Hepatocyte (in vitro differentiated cells): Measurements from ENCODE around the gene COL6A3. TPM values are rescaled to one million over a fixed set of nuclear protein-coding genes. Genes with fewer than 3 reads are reported as not detected.

Experiments
- DNase-seq: peaks from one replicate; pipeline ENCODE4 v3.0.0-alpha.2; 2016; ENCODE audit warnings: low spot score
- H2AFZ ChIP-seq: fragments of 200-600 bp; sonication (generic); 2 replicates; pipeline ENCODE4 v1.6.0; 2016; ENCODE audit warnings: antibody characterized with exemption, mild to moderate bottlenecking
- H3K27ac ChIP-seq: fragments of 200-600 bp; sonication (generic); 2 replicates; pipeline ENCODE4 v1.5.1; 2016; ENCODE audit warnings: mild to moderate bottlenecking
- H3K27me3 ChIP-seq: fragments of 200-600 bp; sonication (generic); 2 replicates; pipeline ENCODE4 v1.6.1; 2016
- H3K36me3 ChIP-seq: fragments of 200-600 bp; sonication (generic); replicated peaks from 2 replicates; pipeline ENCODE4 v1.5.1; 2016; ENCODE audit warnings: low read depth; ENCODE audit not compliant: insufficient read depth
- H3K4me1 ChIP-seq: fragments of 200-600 bp; sonication (generic); 2 replicates; pipeline ENCODE4 v1.5.1; 2016; ENCODE audit warnings: mild to moderate bottlenecking, moderate library complexity; ENCODE audit not compliant: insufficient read depth
- H3K4me2 ChIP-seq: fragments of 200-600 bp; sonication (generic); 2 replicates; pipeline ENCODE4 v1.6.0; 2016
- H3K4me3 ChIP-seq: fragments of 200-600 bp; sonication (generic); 2 replicates; pipeline ENCODE4 v1.5.1; 2016; ENCODE audit warnings: mild to moderate bottlenecking
- H3K79me2 ChIP-seq: fragments of 200-600 bp; sonication (generic); 2 replicates; pipeline ENCODE4 v1.6.0; 2017; ENCODE audit warnings: mild to moderate bottlenecking
- H3K9me2 ChIP-seq: fragments of 200-600 bp; sonication (generic); replicated peaks from 2 replicates; pipeline ENCODE4 v1.6.0; 2017; ENCODE audit warnings: mild to moderate bottlenecking; ENCODE audit not compliant: insufficient read depth
- H3K9me3 ChIP-seq: fragments of 200-600 bp; sonication (generic); 2 replicates; pipeline ENCODE4 v1.5.1; 2016; ENCODE audit warnings: low read depth, mild to moderate bottlenecking
- H4K20me1 ChIP-seq: fragments of 200-600 bp; sonication (generic); 2 replicates; pipeline ENCODE4 v1.6.0; 2016; ENCODE audit warnings: mild to moderate bottlenecking; ENCODE audit not compliant: insufficient read depth, poor library complexity, severe bottlenecking
- EZH2 ChIP-seq: fragments of 200-600 bp; sonication (generic); IDR thresholded peaks from 2 replicates; pipeline ENCODE4 v1.6.1; 2016; ENCODE audit warnings: antibody characterized with exemption, mild to moderate bottlenecking, borderline replicate concordance
- EZH2phosphoT487 ChIP-seq: fragments of 200-600 bp; sonication (generic); IDR thresholded peaks from one replicate; pipeline ENCODE4 v1.6.1; 2018; ENCODE audit warnings: antibody characterized with exemption, mild to moderate bottlenecking, low read depth, moderate library complexity; ENCODE audit not compliant: unreplicated experiment, severe bottlenecking
- WGBS: methylation state at CpG from one replicate; pipeline ENCODE4 v1.1.6; 2016; ENCODE audit warnings: low lambda C conversion rate; ENCODE audit errors: missing lambda C conversion rate; 5-methylcytosine and 5-hydroxymethylcytosine counted together
- polyA plus RNA-seq: library from polyadenylated mRNA; unstranded; fragments of >200 nt; fragmentation: Nextera tagmentation; extraction: Ambion mirVana; gene quantifications from 2 replicates; pipeline ENCODE4 v1.2.1, GENCODE V29; 2016
- total RNA-seq: library from RNA; depleted of rRNA; stranded (reverse); fragments of >200 nt; gene quantifications from 2 replicates; pipeline ENCODE4 v1.2.3, GENCODE V29; 2014
- TF ChIP-seq, protein P1 (sequence below): fragments of 200-600 bp; sonication (generic); IDR thresholded peaks from 2 replicates; pipeline ENCODE4 v1.5.1; 2016; ENCODE audit warnings: antibody characterized with exemption, mild to moderate bottlenecking; ENCODE audit not compliant: poor library complexity

The COL6A3 gene
- total and polyA plus RNA-seq, 2 experiments from 2014 or later = 80.7 to 250 TPM

DNA sequence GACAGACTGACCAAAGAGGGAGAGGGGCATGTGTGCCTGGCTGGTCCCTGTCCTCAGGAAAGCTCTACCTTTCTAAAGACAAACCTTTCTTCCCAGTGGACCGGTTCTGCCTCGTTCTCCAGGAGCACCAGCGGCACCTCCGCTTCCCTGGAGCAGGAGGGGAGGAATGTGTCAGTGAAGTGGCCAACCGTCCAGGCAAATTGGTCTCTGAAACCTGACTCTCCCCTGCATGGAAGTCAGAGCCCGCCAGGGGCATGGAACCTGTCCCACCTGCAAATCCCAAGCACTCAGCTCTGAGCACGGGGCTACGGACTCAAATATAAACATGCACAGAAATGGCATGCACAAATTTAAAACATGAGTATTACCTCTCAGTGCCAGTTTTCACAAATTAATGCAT, 62.9 kb downstream of the COL6A3 start:
- TF ChIP-seq EZH2 (no peak), EZH2phosphoT487 (no peak)
- TF ChIP-seq, protein P1, sequence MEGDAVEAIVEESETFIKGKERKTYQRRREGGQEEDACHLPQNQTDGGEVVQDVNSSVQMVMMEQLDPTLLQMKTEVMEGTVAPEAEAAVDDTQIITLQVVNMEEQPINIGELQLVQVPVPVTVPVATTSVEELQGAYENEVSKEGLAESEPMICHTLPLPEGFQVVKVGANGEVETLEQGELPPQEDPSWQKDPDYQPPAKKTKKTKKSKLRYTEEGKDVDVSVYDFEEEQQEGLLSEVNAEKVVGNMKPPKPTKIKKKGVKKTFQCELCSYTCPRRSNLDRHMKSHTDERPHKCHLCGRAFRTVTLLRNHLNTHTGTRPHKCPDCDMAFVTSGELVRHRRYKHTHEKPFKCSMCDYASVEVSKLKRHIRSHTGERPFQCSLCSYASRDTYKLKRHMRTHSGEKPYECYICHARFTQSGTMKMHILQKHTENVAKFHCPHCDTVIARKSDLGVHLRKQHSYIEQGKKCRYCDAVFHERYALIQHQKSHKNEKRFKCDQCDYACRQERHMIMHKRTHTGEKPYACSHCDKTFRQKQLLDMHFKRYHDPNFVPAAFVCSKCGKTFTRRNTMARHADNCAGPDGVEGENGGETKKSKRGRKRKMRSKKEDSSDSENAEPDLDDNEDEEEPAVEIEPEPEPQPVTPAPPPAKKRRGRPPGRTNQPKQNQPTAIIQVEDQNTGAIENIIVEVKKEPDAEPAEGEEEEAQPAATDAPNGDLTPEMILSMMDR = no peak
- Histone ChIP-seq H3K4me2 (no peak overlapping the region), H3K27ac (no peak overlapping the region), H4K20me1 (no peaks in the 10 kb centered on the region), H3K4me1 (peaks cover 6% of the 10 kb centered on the region), H3K36me3 (no peaks in the 10 kb centered on the region), H3K27me3 (no peaks in the 10 kb centered on the region), H3K9me3 (no peaks in the 10 kb centered on the region), H2AFZ (no peak overlapping the region), H3K79me2 (no peaks in the 10 kb centered on the region), H3K9me2 (no peaks in the 10 kb centered on the region), H3K4me3 (no peak overlapping the region)
- 65% methylated on average over 8 of the region's 8 CpGs for WGBS
- no peak for DNase-seq

DNA sequence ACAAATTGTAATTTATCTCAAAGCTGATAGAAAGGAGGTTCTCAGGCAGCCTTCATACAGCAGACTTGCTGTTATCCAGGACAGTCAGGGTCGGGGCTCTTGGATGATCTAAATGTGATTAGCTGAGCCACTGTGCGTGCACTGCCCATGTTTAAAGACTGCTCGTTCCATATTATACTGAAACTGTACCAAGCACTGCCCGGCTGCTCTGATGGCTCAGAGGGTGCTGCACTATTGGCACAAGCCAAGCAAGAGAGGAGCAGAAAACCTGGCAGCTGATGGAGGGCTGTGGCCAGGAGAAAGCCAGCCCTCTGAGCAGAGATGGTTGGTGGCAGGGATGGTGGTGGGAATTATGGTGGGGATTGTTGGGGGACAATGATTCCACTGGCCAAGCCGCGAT, 63.4 kb downstream of the COL6A3 start:
- no peak for DNase-seq
- H3K4me2 ChIP-seq = no peak overlapping the region
- no peaks in the 10 kb centered on the region for H3K9me3 ChIP-seq
- WGBS = 84% methylated on average over 6 of the region's 6 CpGs
- H3K36me3 ChIP-seq = no peaks in the 10 kb centered on the region
- H3K27ac ChIP-seq = peak overlapping the region; percentile 43
- peaks cover 6% of the 10 kb centered on the region for H3K4me1 ChIP-seq
- no peak overlapping the region for H2AFZ ChIP-seq
- no peaks in the 10 kb centered on the region for H4K20me1 ChIP-seq
- no peaks in the 10 kb centered on the region for H3K27me3 ChIP-seq
- TF ChIP-seq EZH2 (no peak), EZH2phosphoT487 (no peak)
- TF ChIP-seq, protein P1 = no peak
- no peaks in the 10 kb centered on the region for H3K79me2 ChIP-seq
- H3K4me3 ChIP-seq = no peak overlapping the region
- H3K9me2 ChIP-seq = no peaks in the 10 kb centered on the region

DNA sequence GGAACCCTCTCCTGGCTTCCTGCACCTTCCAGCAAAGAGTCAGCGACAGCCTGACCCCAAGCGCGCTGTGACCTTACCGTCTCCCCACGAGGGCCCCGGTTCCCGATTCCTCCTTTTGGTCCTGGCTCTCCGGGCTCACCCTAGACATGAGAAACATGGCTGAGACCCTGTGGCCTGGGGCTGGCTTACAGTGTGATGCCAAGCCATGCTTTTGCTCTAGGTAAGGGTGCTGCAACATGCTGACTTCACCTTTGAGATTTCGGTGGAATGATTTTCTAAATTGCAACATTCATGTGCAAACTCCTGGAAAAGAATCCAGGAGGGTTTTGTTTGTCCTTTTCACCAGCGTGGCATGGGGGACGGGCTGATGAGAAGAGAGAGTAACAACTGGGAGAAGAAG, 63.9 kb downstream of the COL6A3 start:
- Histone ChIP-seq H3K4me1 (peaks cover 6% of the 10 kb centered on the region), H3K27me3 (no peaks in the 10 kb centered on the region), H3K9me2 (no peaks in the 10 kb centered on the region), H3K9me3 (no peaks in the 10 kb centered on the region), H2AFZ (no peak overlapping the region), H4K20me1 (no peaks in the 10 kb centered on the region), H3K4me3 (no peak overlapping the region), H3K27ac (peak overlapping the region; percentile 43), H3K36me3 (no peaks in the 10 kb centered on the region), H3K79me2 (no peaks in the 10 kb centered on the region), H3K4me2 (no peak overlapping the region)
- no peak for DNase-seq
- no peak for TF ChIP-seq EZH2phosphoT487
- TF ChIP-seq, protein P1 = no peak
- WGBS = 90% methylated on average over 11 of the region's 11 CpGs

DNA sequence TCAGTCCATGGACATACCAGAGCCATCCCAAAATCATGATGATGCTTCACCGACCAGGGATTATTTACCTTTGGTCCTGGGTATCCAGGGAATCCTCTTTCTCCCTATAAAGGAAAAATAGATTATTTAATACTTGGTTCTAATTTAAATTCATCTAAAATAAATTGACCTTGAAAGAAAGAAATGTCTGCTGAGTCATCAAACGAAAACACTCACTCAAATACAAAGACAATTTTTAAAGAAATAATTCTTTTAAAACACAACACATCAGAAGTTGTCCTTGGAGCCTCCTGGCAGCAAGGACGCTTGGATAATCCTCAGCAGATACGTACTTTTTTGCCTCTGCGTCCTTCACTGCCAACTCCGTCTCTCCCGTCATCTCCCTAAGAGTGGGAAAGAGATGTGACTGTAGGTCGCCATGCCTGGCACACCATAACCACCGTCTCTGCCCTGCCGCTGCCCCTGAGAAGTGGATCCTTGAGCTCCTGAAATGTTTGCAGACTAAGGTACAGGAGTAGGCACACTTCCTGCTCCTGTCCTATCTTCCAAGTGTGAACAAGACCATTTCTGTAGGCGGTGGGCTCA, 65.6 kb downstream of the COL6A3 start:
- WGBS = 93% methylated on average over 11 of the region's 11 CpGs
- H3K79me2 ChIP-seq = no peaks in the 10 kb centered on the region
- H2AFZ ChIP-seq = no peak overlapping the region
- no peaks in the 10 kb centered on the region for H3K27me3 ChIP-seq
- peaks cover 6% of the 10 kb centered on the region for H3K4me1 ChIP-seq
- no peak for TF ChIP-seq EZH2phosphoT487
- TF ChIP-seq EZH2 = no peak
- TF ChIP-seq, protein P1 = no peak
- no peaks in the 10 kb centered on the region for H3K9me3 ChIP-seq
- H3K4me3 ChIP-seq = no peak overlapping the region
- no peak overlapping the region for H3K4me2 ChIP-seq
- no peak for DNase-seq
- no peaks in the 10 kb centered on the region for H4K20me1 ChIP-seq
- no peaks in the 10 kb centered on the region for H3K36me3 ChIP-seq
- H3K27ac ChIP-seq = no peak overlapping the region
- no peaks in the 10 kb centered on the region for H3K9me2 ChIP-seq
